Activated T-cell treated with anti-CD3 and anti-CD28 coated beads for 4 hours (primary cell): ENCODE data around the gene NAT9.

Experiments
- DNase-seq: peaks from one replicate; pipeline ENCODE4 v3.0.0-alpha.2; 2020

NAT9 gene

DNA sequence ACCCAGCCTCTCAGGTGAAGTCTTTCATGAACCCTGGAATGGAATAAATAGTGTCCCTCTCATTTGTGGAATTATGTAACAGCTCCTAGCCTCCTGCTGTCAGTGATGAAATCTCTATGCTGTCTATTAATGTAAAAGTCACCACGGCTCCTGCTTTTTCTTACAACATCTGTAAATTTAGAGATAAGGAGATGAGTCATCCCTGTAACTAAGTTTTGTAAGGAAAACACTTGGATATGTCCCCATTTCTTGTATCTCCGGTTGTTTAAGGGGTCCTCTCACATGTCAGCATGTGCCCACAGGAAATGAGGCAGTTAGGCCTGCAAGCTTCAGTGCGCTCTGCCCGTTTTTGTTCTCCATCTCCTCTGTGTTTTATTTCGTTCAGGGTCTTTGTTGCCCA, 2.8 kb upstream of the NAT9 start:
- no peak for DNase-seq

DNA sequence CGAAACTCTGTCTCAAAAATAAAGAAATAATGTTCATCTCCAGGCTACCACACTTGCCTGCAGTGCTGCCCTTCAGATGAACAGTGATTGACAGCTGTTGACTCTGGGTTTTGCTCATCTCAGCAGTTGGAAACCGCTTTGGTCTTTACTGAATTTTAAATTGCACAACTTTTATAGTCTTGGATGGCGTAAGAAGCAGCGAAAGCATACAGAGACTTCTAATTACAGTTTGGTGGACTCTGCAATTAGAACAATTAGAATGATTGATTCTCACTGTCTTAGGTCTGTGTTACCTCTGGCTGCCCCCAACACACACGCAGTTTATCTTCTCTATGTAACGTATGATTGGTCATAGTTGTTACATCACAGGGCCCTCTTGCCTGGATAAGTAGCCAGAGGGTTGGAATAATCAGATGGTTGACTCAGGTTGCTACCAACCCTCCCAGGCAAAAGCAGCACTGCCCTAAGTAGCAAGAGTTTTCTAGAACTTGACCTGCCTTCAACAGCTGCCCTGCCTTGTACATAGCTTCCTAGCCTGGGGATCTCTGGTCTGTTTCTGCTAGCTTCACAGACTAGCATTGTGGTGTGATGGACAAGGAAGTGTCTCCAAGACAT, 1.9 kb upstream of the NAT9 start:
- no peak for DNase-seq

DNA sequence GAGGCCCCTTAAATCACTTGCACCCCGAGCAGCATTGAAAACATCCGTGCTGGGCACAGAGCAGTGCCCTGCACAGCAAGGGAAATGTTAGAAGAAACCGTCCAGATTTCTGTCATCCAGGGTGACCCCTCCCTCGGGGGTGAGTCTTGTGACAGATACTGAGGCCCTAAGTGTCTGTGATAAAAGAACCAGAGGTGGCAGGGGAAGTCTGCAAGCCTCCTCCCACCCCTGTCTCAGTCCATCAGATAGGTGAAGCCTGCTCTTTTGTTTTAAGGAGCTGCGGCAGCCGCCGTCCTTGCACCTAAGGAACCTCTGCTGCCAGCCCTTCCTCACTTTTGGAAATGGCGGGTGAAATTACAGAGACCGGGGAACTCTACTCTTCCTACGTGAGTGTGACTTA, 845 bp upstream of the NAT9 start:
- no peak for DNase-seq

DNA sequence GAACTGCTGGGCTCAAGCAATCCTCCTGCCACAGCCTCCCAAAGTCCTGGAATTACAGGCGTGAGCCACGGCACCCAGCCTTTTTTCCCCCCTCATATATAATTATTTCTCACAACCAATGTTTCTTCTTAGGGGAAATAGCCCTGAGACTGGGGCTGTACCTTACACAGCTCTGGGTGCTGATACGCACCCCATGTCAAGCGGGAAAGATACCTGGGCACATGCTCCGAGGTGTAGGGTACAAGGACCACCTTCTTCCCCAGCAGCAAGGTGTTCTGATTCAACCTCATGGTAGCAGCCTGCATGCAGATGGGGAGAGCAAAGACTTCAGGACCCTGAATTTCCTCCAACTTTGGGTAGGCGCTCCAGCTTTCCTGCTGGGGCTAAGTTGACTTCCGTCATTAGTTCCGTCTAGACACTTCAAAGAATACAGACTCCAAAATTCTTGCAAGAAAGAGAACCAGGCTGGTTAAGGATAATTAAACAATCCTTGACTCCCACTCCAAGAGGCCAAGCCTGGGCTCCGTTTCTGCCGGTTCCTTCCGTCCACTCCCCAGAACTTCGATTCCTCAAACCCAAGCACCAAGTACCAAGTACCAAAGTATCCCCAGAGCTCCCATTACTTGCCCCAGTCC, 619 bp downstream of the NAT9 start:
- DNase-seq = no peak

DNA sequence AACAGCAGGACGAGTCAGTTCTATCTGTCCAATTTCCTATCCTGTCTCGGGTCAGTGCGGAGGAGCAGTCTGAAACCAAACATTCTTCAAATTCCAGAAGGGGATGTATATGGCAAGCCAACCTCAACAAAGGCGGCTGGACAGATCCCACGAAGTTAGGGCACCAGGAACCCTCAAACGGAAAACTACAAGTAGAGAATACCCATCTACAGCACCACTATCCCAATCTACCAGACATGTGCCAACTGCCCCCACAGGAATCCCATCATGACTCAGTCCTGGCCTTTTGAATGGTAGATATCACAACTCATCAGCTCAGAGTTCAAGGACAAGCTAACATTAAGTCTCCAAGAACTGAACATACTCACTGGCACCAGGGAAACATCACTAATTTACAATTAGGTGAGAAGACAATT, 2.3 kb downstream of the NAT9 start:
- no peak for DNase-seq

DNA sequence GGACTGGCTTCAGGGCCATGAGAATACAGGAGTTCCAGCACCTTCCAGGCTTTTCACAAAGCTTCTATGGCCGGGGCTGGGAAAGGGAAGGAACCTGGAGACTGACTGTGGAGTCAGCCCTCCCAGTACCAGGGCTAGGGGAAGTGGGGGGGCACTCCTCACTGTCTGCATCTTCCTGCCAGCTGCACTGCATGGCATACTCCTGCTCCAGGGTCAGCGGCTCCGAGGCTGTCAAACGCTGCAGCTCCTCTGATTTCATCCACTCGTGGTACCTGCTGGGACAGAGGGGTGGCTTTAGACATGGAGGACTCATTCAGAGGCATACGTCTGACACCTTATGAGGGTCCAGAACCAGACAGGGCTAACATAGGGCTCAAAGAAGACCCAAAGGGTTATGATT, 2.7 kb downstream of the NAT9 start:
- DNase-seq = no peak

DNA sequence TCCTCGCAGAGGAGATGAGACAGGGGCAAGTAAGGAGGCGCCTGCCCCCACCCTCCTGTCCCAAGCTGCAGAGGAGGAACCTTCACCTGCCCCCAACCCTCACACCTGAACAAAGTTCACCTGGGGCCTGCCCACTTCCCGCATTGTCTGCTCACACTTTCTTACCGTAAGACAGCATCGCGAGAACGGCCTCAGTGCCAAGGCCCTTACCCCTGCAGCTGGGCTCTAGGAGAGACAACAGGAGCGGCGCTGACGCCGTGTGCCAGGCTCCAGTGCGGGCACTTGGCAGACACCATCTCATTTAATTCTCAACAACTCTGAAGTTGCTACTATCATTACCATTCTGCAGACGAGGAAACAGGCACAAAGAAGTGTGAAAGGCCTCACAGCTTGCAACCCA, 4.1 kb downstream of the NAT9 start:
- DNase-seq = no peak

DNA sequence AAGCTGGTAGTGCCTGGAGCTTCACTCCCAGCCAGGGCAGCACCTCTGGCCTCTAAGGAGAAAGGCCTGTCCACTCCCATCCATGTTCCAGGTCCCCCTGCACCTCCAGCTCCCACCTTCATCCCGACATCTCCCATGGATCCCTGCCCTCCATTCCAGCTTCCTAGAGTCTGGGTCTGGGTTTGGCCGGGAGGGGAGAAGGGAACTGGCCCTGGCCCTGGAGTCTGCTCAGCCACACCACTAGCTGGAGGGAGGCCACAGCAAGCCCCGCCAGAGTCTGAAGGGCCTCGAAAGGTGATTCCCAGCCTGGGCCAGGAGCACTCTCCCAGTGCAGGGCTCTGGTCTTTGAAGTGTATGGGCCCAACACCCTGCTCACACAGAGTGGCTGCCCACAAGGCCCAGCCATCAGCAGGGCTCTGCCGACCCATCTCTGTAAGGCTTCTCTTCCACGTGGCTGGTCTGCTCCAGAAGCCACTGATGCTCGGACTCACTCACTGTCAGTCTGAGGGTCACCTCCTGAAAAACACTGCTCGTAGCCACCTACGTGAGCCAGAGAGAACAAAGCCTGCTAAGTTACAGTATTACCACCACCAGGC, 4.7 kb downstream of the NAT9 start:
- no peak for DNase-seq

DNA sequence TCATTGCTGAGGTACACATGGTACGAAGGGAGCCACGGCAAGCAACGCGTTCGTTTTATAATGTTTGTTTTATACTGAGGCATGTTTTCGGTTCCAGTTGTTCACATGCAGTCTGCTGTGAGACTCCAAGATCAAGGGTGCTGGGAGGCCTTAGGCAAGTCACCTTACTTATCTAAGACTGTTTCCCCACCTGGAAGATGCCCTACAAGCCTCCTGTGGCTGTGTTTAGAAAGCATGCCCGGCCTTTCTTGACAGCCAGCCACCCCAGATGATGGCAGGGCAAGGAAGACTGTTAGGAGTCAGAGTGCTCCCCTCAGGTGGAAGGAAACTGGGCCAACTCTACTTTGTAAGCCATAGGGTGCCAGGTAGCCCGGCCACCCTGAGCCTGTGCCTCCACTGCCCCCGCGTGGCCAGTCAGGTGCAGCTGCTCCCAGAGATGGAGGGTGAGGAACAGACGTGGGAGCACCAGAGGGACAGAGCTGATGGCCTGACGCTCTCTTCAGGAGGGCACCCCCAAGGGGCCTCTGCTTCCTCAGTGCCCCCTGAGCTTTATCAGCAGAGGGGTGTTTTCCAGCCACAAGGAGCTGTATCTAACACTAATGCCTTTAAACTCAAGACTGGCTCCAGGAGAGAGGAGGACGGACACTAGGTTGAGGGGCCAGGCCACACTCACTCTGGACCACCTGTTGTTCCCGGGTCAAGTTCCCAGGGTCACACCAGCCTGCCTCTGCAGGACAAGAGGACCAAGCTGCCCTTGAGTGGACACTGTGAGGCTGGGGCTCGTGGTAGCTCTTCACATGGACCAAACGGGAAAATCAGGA, 5.4 kb downstream of the NAT9 start:
- DNase-seq = peak; percentile 60

DNA sequence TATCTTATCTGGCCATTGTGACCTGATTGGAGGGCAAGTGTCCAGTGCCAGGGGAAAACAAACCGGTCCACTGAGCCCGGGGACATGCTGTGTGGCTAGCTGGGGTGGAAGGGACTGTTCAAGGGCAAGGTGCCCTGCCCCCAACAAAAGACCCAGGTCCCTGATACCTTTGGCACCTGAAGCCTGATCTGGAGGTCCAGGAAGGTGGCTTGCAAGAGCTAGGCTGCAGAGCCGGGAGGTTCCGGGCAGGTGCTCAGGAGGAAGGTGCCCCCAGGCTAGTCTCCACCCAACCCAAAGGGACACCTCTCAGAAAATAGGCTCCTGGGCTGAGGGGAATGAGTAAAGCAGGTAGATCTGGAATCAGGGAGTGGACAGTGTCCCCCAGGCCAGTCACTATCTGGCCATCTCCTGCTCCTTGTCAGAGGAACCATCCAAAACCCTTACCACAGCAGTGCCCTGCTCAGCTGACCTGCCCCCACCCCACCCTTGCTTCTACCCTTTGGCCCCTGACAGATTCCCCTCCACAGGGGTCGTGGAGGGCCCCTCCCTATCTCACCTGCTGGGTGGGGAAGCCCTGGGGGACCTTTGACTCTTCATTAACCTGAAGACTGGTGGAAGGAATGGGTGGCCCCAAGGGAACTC, 6.2 kb downstream of the NAT9 start:
- DNase-seq = no peak

DNA sequence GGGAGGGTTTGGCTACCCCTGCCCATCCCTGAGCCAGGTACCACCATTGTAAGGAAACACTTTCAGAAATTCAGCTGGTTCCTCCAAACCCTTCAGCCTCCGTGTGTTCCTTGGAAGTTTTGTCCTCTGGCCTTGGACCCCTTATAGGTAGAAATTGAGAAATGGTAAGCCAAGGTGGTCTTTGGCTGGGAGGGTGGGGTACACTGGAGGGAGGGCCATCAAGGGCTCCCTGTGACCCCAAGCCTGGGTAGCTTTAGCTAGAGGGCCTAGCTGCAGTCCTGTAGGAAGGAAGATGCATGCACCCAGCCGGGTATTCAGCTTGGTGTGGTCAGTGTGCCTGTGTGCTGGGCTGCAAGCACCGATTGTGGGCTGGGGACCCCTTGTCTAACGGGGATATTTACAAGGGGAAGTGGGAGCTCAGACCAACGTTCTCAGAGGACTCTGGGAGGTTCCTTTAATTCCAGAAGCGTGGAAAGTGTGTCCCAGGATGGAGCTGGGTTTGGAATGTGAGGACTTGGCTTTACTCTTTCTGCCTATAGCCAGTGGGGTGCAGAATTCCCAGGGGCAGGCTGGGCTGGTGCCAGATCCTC, 6.8 kb downstream of the NAT9 start:
- no peak for DNase-seq

DNA sequence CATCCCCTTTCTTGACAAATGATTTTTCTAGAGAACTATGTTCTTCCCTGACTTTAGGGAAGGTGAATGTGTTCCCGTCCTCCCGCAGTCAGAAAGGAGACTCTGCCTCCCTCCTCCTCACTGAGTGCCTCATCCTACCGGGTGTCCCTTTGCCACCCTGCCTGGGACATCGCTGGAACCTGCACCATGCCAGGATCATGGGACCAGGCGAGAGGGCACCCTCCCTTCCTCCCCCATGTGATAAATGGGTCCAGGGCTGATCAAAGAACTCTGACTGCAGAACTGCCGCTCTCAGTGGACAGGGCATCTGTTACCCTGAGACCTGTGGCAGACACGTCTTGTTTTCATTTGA, 7.4 kb downstream of the NAT9 start:
- no peak for DNase-seq

DNA sequence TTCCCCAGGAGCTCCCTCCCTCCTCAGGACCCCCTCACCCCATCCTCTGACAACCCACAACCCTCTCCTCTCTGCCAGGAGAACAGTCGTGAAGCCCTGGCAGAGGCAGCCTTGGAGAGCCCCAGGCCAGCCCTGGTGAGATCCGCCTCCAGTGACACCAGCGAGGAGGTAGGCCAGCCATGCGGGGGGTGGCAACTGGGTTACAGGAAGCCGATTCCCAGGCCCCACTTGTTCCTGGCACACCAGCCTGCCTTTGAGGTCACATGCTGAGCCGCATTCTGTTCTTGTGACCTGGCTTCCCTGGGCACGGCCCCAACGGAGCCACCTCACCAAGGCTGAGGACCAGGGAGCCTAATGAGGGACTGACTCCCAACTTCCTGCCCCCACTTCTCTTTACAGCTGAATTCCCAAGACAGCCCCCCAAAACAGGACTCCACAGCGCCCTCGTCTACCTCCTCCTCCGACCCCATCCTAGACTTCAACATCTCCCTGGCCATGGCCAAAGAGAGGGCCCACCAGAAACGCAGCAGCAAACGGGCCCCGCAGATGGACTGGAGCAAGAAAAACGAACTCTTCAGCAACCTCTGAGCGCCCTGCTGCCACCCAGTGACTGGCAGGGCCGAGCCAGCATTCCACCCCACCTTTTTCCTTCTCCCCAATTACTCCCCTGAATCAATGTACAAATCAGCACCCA, 7.9 kb downstream of the NAT9 start:
- no peak for DNase-seq

DNA sequence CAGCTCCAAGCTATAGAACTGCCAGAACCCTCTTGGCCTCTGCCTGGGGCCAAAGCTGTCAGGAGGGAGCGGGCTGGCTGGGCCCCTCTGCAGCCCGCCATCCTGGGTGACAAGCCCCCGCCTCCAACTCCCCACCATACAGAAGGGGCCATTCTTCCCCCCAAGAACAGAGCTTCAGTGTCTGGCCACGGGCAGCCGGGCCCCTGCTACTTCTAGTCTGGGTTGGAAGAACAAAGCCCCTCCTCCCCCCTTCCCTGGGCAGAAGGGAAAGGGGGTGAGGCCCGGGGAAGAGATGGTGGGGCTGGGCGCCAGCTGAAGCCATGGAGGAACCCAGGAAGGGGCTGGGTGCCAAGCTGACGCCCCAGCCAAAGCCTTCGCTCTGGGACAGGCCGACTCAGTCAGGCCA, 9.0 kb downstream of the NAT9 start:
- no peak for DNase-seq

DNA sequence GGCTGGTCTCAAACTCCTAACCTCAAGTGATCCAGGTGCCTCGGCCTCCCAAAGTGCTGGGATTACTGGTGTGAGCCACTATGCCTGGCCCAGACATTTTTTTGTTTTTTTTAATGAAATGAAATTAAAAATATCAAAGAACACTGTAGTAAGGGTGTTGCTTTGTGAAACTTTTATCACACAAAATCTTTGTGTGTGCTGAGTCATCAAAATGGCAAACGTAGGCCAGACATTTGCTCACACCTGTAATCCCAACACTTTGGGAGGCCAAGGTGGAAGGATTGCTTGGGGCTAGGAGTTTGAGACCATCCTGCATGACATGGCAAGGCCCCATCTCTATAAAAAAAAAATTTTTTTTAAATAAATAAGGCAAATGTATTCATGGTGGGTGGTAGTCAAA, 9.7 kb downstream of the NAT9 start:
- DNase-seq = no peak

DNA sequence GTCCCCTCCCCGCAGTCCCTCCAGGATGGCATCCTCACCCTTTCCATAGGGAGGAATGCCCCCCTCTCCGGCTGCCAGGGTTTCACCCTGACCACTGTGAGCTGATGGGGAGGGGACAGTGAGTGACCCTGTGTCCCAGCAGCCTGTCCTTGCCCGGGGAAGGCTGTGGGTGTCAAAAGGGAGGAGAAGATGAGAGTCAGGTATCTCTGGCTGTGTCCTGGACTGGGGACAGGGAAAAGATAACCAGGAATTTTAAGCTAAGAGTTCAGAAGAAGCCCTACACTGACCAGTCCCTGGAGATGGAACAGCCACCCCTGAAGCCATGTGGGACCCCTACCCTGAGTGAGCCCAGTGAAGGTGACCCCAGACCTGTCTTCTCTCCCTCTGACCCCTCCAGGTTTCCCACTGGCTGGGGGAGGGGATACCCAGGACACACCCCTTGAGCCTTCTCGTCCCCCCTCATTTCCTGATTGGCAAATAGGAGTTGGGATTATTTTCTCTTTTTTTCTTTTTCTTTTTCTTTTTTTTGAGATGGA, 11.3 kb downstream of the NAT9 start:
- no peak for DNase-seq

DNA sequence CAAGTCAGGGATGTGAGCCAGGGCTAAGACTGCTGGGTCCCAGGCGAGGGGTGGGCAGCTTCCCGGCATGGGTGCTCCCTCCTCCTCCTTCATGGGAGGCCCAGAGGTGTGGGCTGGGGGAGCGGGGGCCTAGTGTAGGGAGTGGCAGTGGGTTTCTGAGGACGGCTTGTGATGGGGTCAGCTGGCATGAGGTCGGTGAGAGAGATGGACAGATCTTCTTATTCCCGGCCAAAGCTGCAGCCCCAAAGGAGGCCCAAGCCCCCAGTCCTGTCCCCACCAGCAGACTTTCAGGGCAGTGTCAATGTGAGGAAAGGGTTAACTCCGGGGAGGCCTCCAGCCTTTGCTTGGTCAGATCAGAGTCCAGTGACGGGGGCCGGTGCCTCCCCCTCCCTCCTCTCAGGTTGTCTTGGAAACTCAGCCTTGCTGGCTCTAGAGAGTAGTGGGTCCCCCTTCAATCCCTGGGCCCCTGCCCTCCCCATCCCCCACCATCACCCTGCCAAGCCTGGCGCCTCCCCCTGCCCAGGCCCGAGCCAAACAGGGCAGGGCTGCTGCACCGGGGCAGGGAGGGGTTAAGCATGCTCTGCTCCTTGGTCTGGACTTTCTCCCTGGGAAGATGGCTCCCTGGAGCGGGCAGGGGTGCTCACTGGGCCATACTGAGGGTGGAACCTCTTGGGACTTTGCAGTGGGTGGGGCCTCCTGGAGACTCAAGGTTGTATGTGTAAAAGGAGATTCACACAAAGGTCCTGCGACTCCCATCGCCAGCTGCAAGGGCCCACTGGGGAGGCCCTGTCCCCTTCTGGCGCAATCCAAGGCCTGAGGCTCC, 12.4 kb downstream of the NAT9 start:
- no peak for DNase-seq

DNA sequence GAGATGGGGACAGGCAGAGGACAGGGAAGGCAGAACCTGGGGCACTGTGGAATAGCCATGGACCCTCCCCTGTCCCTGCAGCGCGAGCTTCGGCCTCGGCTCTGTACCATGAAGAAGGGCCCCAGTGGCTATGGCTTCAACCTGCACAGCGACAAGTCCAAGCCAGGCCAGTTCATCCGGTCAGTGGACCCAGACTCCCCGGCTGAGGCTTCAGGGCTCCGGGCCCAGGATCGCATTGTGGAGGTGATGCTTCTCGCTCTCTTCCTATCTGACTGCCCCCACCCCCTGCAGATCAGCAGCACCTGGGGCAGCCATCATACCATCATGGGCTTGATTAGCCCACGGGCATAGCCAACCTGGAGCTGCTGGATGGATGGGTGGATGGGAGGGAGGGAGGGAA, 14.2 kb downstream of the NAT9 start:
- no peak for DNase-seq

DNA sequence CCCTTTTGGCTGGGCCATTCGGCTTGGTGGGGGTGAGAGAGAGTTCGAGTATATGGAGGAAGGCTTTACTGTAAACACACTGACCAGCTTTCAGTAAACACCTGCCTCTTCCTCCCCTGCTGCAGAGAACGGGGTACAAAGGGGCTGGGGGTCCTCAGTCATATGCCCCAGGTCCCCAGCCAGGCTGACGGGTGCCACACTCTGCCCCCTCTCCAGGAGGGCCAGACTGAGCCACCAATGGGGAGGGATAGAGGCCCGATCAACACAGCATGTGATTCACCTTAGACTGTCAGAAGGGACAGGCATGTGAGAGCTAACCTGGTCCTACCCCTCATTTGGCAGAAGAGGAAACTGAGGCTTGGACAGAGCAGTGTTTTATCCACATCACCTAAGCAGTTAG, 14.7 kb downstream of the NAT9 start:
- DNase-seq = no peak

DNA sequence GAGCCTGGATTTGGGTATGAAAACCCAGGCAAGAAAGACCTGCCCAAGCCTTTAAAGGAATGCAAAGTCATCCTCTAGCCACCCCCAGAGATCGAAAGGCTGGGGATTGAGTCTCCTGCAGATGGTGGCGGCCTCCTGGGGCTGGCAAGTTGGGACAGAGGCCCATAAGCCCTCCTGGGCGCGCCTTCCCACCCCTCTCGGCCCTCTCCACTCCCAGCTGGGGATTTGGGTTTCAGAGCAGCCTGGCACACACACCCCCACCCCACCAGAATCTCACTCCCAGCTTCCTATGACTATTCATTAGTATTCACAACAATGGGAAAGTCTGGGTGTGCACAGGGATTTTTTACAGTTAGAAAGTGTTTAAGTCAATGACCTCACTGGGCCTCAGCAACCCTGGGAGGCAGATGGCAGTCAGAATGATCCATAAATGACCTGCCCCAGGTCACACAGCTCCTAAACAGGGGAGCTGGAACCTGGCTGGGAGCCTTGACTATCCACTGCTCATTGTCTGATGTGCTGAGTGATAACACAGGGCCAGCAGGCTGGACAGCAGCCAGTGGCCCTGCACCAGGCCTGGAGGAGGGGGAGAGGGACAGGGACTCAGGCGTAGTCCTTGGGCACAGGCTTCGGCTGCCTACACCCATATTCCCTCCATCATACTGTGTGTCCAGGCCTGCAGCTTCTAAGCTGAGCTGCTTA, 15.6 kb downstream of the NAT9 start:
- DNase-seq = no peak

DNA sequence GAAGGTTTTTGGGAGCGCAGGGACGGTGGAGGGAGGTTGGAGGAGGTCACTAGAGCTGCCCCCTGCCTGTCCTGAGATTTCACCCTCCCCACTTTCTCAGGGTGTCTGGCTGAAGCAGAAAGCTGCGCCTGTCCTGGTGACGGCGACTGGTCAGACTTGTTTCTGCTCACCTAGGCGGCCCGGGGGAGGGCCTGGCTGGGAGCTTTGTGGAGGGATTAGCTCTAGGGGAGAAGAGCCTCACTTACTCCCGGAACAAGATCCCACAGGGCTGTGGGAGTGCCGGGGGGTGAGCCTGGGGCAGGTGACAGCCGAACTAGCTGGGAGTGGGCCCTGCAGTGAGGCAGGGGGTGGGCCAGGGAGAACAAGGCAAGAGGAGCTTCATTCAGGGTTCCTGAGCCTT, 16.2 kb downstream of the NAT9 start:
- DNase-seq = no peak
